Measurements from ENCODE around the gene MRE11. TPM values are rescaled to one million over a fixed set of nuclear protein-coding genes. Genes with fewer than 3 reads are reported as not detected.

The MRE11 gene
- total RNA-seq (2014; rRNA removed; shearing (Covaris generic)): 26.3 and 27.4 TPM in 2 replicates

GRCh38 chr11:94493281-94494125 lies at the start of gene MRE11, which contains the start of gene ANKRD49:
Gene MRE11, minus strand, starts transcription at chr11:94493844. Its CDS starts 1,043 bp downstream, at chr11:94492801.
Gene ANKRD49, plus strand, starts transcription at chr11:94493984. Its CDS starts 2,710 bp downstream, at chr11:94496694.

GRCh38 chr11:94511932-94512781 lies 18.5 kb upstream of the MRE11 start, which contains the start of gene C11orf97:
Gene C11orf97, plus strand, starts transcription at chr11:94512461. Its CDS starts 68 bp downstream, at chr11:94512529.

GRCh38 chr11:94400839-94401772 lies 92.5 kb downstream of the MRE11 start, which contains the start of gene GPR83:
Gene GPR83, minus strand, starts transcription at chr11:94401419. Its CDS starts 172 bp downstream, at chr11:94401247.

Small RNAs within 50 kb of the gene (small RNA-seq; reads per million reads assigned to genes)
- not detected for gene MIR548L

Other genes starting within 250 kb of the MRE11 start
- gene IZUMO1R, start 189.3 kb downstream of the MRE11 start, total RNA-seq (2014; rRNA removed; shearing (Covaris generic)): not detected in 2 replicates
- 0.08 TPM in 1 of 2 replicates, not detected in the other for gene GPR83, start 92.4 kb downstream of the MRE11 start, total RNA-seq (2014; rRNA removed; shearing (Covaris generic))
- 9.3 and 20.6 TPM in 2 replicates for gene ANKRD49, start 140 bp upstream of the MRE11 start, total RNA-seq (2014; rRNA removed; shearing (Covaris generic))
- gene C11orf97, start 18.6 kb upstream of the MRE11 start, total RNA-seq (2014; rRNA removed; shearing (Covaris generic)): not detected in 2 replicates
- not detected in 2 replicates for gene FUT4, start 50.1 kb upstream of the MRE11 start, total RNA-seq (2014; rRNA removed; shearing (Covaris generic))
- not detected in 2 replicates for gene PIWIL4, start 73.5 kb upstream of the MRE11 start, total RNA-seq (2014; rRNA removed; shearing (Covaris generic))